WI38 (cell line): Measurements from ENCODE around the gene ITGAL.

ENCODE experiments used
- H3K4me3 ChIP-seq: 2 replicates; pipeline ENCODE4 v1.5.1; 2011; ENCODE audit warnings: low read depth, mild to moderate bottlenecking, control low read depth, low read length
- CTCF ChIP-seq: IDR thresholded peaks from 2 replicates; pipeline ENCODE4 v1.5.1; 2012; ENCODE audit warnings: low read depth, mild to moderate bottlenecking, control low read depth, low read length

Gene ITGAL

DNA sequence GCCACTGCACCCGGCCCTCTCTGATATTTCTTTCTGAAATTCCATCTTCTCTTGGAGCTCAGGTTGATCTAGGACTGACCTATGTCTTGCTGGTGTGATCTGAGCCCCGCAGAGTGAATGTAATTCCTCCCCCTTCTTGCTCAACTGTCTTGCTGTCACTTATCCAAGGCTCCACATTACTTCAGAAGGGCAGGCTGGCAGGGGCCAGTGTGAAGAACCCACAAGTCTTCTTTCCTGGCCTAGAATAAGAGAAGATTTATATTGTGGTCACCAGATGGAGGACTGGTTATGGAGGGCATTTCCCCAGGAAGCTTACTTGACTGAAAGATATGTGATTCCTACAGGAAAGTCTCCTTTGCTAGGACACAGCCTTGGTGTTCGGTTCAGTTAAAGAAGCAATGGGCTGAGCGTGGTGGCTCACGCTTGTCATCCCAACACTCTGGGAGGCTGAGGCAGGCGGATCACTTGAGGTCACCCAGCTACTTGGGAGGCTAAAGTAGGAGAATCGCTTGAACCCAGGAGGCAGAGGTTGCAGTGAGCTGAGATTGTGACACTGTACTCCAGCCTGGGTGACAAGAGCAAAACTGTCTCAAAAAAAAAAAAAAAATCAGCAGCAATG, 13.4 kb downstream of the ITGAL start:
- no peak for TF ChIP-seq CTCF
- H3K4me3 ChIP-seq, result no peak overlapping the region

DNA sequence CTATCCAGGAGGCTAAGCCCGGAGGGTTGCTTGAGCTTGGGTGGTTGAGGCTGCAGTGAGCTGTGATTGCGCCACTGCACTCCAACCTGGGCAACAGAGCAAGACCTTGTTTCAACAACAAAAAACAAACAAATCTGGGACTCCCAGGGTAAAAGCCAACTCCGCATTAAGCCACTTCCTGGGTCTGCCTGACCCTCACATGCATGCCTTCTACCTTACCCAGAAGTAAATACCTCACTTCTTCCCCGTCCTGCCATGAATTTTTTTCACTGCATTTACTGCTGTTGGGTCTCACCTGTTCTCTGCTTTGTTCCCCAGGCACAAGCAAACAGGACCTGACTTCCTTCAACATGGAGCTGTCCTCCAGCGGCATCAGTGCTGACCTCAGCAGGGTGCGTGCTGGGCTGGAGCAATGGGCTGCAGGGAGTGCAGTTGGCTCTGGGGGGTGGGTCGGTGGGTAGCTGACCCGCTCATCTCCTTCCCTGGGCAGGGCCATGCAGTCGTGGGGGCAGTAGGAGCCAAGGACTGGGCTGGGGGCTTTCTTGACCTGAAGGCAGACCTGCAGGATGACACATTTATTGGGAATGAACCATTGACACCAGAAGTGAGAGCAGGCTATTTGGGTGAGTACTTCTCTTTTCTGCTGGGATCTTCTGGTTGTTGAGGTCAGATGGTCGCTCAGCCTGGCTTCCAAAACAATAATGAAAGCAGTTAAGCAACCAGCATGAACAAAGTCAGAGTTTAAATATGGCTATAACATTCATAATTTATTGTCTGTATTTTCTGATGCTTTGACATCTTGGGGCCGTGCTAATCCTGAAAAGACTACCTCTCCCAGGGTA, 16.4 kb downstream of the ITGAL start:
- TF ChIP-seq CTCF, result no peak
- H3K4me3 ChIP-seq, result no peak overlapping the region

DNA sequence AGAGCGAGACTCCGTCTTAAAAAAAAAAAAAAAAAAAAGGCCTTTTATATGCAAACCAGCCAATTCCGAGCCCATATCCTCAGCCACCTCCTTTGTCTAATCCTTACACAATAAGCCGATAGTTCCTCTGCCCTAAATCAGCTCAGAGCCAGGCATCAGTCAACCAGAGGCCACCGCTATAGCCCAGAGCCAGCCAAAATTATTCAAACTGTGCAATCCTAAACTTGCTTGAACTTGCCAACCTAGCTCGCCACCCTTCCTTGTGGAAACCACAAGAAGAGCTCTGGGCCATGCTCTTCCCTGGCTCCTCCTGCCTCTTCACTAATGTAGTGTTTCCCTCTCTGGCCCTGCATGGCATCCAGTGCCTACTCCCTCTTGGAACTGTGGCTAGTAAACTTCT, 17.7 kb downstream of the ITGAL start:
- H3K4me3 ChIP-seq, result no peak overlapping the region
- TF ChIP-seq CTCF, result no peak

- no peak overlapping the region for H3K4me3 ChIP-seq
- no peak for TF ChIP-seq CTCF
Measured at GRCh38 chr16:30491229-30491628, 18.7 kb downstream of the ITGAL start.

GRCh38 chr16:30491744-30492308, 19.3 kb downstream of the ITGAL start:
- TF ChIP-seq CTCF, result no peak
- H3K4me3 ChIP-seq, result no peak overlapping the region

DNA sequence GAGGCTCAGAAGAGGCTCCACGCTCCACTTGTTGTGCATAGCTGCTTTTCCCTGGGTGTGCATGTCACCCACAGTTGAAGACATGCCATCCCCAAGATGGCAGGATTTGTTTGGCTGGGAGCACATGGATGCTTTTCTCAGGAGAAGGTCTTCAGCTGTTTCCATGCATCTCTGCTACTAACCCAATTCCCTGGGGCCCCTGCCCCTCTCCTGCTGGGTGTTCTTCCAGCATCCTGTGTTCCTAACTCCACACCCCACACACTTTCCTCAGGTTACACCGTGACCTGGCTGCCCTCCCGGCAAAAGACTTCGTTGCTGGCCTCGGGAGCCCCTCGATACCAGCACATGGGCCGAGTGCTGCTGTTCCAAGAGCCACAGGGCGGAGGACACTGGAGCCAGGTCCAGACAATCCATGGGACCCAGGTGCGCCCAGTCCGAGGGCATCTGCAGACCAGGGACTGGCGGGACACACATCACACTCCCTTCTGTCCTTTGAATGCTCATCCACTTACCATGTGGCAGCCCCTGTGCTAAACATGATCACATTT, 21.5 kb downstream of the ITGAL start:
- H3K4me3 ChIP-seq, result no peak overlapping the region
- no peak for TF ChIP-seq CTCF

- TF ChIP-seq CTCF, result no peak
- no peak overlapping the region for H3K4me3 ChIP-seq
Measured at GRCh38 chr16:30494709-30495108, 22.2 kb downstream of the ITGAL start.
